GM12872 (cell line): ENCODE data around the gene SHROOM3.

ENCODE experiments used
- CTCF ChIP-seq: IDR thresholded peaks from 3 replicates; pipeline ENCODE4 v1.5.1; 2011; ENCODE audit warnings: low read depth, mild to moderate bottlenecking, low read length, moderate library complexity; ENCODE audit not compliant: insufficient read depth

Gene SHROOM3

GRCh38 chr4:76690011-76690905 lies 255.2 kb downstream of the SHROOM3 start:
- TF ChIP-seq CTCF = no peak

- TF ChIP-seq CTCF = no peak
These were observed 255.9 kb downstream of the SHROOM3 start for GRCh38 chr4:76690906-76691275.

GRCh38 chr4:76691807-76692582 lies 257.0 kb downstream of the SHROOM3 start:
- TF ChIP-seq CTCF = no peak

- no peak for TF ChIP-seq CTCF
These were observed 257.7 kb downstream of the SHROOM3 start for GRCh38 chr4:76692761-76693160.

- no peak for TF ChIP-seq CTCF
These were observed 259.0 kb downstream of the SHROOM3 start for GRCh38 chr4:76694056-76694455.

- TF ChIP-seq CTCF = no peak
These were observed 261.1 kb downstream of the SHROOM3 start for GRCh38 chr4:76696109-76696508.

- no peak for TF ChIP-seq CTCF
These were observed 262.2 kb downstream of the SHROOM3 start for GRCh38 chr4:76697129-76697803.
